NCI-H2196 treated with DMSO at 0.1 percent for 48 hours (cell line): ENCODE measurements around the gene CMIP.
"Not testable (repeated sequence)": the region's sequence is repeated elsewhere in the genome, so short reads cannot be mapped to it uniquely, and the experiment has no call there.

ENCODE experiments used
- DNase-seq: peaks from one replicate; lab custom pipeline; 2025; ENCODE audit not compliant: unreplicated experiment; lab: John Stamatoyannopoulos, UW

The CMIP gene

DNA sequence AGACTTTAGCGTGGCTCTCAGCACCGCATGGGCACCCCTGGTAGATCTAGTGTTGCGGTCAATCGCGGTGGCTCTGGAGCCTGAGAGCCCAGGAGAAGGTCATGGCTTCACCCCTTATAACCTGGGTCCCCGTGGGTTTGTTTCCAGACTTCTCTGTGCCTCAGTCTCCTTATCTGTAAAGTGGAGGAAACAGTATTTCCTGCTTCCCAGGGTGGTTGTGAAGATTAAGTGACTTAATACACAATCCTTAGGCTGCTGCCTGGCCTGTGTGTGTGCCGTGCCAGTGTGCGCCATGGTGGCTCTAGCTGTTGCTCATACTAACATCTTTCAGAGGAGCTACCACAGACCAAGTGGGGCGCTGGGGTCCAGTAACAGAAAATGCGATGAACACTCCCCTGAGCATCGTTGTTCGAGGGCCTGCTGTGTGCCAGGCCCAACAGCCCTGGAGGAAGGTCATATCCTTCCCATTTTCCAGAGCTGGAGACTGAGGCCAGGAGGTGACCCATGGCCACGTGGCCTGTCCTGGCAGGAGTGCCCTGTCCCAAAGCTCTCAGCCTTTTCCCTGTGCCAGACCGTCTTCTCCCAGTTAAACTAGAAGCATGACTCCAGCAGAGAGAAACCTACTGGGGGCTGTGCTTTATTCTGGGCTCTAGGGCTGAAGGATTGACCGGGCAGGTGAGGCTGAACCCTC is 70.1 kb downstream of the CMIP start:
- DNase-seq: no peak

GRCh38 chr16:81515281-81515680 is 70.7 kb downstream of the CMIP start:
- DNase-seq: no peak

GRCh38 chr16:81515721-81516120 is 71.1 kb downstream of the CMIP start:
- DNase-seq: no peak

DNA sequence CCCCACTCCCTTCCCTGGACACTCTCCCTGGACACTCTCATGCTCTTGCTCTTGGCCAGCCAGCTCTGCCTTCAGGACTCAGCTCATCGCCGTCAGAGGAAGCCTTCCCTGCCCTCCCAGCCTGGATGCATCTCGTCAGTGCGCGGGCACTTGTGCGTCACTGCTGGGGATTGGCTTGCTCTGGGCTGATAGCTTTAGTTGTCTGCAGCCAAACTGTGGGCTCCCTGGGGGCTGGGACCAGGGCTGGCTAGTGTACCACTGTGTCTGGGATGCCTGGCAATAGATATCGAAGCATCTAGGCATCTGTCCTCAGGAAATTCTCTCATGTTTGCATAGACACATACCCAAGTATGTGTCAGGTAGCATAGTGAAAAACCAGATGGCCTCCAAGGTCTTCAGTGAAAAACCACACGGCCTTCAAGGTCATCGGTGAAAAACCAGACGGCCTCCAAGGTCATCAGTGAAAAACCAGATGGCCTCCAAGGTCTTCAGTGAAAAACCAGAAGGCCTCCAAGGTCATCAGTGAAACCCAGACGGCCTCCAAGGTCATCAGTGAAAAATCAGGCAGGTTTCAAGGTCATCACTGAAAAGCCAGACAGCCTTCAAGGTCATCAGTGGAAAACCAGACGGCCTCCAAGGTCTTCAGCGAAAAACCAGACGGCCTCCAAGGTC is 72.0 kb downstream of the CMIP start:
- no peak for DNase-seq

DNA sequence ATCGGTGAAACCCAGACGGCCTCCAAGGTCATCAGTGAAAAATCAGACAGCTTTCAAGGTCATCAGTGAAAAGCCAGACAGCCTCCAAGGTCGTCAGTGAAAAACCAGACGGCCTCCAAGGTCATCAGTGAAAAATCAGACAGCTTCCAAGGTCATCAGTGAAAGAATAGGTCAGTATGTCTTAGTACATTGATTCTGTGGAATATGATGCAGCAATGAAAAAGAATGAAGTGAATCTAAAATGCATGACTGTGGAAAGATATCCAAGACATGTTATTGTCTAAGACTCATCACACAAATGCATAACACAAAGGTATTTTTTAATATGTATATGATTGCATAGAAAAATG is 72.5 kb downstream of the CMIP start:
- DNase-seq: no peak

GRCh38 chr16:81517629-81518438 is 73.2 kb downstream of the CMIP start:
- no peak for DNase-seq

GRCh38 chr16:81518439-81518757 is 73.8 kb downstream of the CMIP start:
- DNase-seq: no peak

DNA sequence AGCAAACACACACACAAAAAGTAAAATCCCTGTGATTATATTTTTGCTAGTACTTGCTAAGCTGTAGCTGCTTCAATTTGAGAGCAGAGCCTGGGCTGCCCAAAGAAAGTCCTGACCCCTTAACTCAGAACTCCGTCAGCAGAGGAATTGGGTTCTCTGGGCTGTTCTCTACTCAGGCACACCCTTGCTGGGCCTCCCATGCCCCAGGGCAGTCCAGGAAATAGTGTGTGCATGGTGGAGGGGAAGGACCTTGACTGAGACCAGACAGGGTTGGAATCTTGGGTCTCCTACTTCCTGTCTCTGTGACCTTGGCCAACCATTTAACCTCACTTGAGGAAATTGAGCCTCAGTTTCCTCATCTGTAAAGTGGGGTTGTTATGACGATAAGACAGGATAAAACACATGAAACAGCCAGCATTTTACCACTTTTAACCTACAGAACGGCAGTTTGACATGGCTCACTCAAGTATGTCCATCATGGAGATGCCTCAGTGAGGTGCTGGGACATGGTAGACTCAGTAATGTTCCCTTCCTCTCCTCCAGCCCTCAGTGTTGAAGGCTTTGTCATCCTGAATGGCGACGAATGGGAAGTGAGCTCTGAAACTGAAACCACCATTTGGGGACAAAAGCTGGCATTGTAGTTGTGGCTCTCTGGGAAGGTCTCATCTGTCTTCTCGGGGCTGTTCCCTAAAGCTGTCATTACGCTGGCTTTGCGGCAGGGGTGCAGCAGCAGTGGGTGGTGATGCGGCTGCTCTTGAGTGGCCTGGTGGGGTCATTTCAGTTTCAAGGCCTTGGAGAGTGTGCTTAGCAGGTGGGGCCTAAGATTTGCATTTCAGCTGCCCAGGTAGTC is 74.9 kb downstream of the CMIP start:
- DNase-seq: no peak

GRCh38 chr16:81520151-81520470 is 75.5 kb downstream of the CMIP start:
- DNase-seq: no peak

- DNase-seq: no peak
These were observed 76.0 kb downstream of the CMIP start for GRCh38 chr16:81520560-81521135.

DNA sequence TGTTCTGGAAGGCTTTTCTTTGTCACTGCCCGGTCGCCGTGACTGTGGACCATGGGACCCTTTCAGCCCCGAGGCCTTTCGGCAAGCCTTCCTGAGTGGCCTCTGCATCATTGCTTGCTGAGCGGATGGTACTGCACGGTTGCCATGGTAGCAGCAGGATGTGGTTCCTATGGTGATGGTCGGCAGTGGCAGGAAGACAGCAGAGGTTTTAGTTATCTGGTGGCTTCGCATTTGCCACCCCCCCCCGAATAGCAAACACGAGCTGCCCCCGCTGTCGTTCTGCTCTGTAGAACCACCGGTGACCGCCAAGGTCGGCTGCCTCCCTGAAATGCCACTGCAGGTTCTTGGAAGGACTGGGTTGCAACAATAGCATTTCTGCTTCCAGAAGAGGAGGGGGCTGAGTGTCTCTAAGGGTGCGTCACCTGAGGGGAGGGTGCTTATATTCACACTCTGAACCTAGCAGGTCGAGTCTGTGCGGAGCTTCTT is 76.6 kb downstream of the CMIP start:
- DNase-seq: no peak

DNA sequence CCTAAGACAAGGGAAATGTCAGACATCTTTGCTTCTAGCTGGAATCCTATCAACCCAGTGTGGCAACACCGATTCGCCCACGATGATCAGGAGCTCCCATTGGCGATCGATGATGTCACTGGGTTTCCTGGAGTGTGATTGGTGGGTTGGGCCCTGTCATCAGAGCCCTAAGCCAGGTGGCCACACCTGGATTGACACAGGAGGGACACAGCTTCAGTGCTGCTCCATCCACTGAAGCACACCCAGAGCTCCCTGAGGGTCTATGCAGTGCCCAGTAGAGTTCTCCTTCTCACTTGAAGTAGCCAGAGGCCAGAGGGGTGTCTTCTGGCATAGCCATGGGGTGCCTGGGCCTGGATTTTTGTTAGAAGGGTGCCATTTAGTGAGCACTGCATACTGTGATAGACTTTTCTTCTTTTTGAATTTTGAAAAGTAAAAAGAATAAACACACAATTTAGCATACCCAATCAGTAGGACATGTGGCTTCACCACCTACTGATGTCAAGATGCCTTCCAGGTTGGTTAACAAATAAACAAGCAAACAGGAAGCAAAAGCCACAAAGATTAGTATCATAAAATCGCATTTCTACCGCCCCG is 77.6 kb downstream of the CMIP start:
- DNase-seq: no peak

- not testable (repeated sequence) for DNase-seq
These were observed 78.2 kb downstream of the CMIP start for GRCh38 chr16:81522851-81523250.

GRCh38 chr16:81523387-81524115 is 78.9 kb downstream of the CMIP start:
- DNase-seq: no peak

- DNase-seq: no peak
These were observed 79.8 kb downstream of the CMIP start for GRCh38 chr16:81524382-81524781.

DNA sequence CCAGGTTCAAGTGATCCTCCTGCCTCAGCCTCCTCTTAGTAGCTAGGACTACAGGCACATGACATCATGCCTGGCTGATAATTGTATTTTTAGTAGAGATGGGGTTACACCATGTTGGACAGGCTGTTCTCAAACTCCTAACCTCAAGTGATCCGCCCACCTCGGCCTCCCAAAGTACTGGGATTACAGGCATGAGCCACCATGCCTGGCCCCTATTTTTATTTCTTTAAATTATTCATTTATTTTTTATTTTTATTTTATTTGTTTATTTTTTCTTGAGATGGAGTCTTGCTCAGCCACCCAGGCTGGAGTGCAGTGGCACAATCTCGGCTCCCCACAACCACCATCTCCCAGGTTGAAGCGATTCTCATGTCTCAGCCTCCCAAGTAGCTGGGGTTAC is 80.3 kb downstream of the CMIP start:
- not testable (repeated sequence) for DNase-seq

DNA sequence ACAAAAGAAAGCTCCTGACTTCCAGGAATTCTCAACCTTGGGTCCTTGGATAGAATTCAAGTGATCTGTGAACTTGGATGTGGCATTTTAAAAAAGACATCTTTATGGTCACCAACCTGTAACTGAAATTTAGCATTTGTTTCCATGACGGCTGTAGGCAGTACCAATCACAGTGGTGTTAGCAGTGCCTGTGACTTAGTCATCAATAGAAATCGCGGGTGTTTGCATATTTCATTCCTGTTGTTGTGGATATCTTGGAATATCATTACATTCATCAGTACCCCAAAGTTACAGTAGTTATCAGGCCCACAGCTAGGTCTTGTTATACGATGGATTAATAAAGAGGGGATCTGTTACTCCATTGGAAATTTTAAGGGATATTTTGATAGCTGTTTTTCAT is 81.6 kb downstream of the CMIP start:
- no peak for DNase-seq

DNA sequence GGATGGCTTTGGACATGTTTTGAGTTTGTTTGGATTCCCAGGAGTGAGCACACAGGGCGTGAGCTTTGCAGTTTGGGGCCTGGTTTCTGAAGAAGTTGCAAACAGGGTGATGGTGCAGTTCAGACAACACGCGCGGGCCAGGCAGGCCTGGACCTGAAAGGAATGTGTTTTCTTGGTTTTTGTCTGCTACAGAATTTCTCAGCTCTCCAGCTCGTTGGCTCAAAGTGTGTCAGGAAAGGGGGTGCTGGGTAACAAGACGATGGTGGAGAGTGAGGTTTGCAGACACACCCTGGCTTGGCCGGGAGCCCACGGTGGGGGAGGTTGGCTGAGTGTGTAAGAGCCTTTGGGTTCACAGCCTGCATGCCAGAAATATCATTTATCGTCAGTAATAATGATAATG is 82.3 kb downstream of the CMIP start:
- DNase-seq: no peak

DNA sequence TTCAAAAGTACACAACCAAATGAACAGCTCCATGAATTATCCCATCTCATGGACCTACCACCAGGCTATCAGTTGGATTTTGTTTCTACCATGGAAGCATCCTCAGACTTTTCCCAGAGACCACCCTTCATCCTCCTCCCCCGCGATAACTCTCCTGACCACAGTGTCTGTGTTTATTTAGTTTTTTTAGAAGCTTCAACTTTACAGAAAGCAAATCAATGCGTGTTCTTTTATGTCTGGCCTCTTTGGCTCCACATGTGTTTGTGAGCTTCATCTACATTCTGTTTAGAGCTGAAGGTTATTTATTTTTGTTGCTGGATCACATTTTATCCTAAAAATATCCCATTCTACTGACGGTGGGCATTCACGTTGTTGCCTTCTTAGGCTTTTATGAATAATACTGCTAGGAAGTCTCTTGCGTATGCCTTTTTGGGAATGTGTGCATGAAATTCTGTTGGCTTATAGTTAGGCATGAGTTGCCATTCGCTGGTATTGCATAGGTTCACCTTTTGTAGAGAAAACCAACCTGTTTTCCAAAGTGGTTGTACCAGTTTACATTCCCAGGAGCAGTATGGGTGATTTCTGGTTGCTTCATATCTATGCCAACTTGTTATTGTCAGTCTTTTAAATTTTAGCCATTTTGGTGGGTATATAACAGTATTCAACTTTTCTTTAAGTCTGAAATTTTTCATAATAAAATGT is 83.0 kb downstream of the CMIP start:
- DNase-seq: no peak
